SK-N-SH (cell line): ENCODE measurements around the gene SGCB.

Source experiments
- CTCF ChIP-seq: fragments of 200-600 bp; sonication (generic); IDR thresholded peaks from 2 replicates; pipeline ENCODE4 v1.6.1; 2017; ENCODE audit warnings: antibody characterized with exemption, mild to moderate bottlenecking, moderate library complexity
- ELF1 ChIP-seq: IDR thresholded peaks from 2 replicates; pipeline ENCODE4 v1.4.0; 2012
- EP300 ChIP-seq, 2 experiments: IDR thresholded peaks; 2 replicates each; pipeline versions ENCODE4 v1.4.0 to v1.6.1; 2012; ENCODE audit warnings: borderline replicate concordance in 1 of 2, low read depth in 1 of 2, low read length in 1 of 2
- FOXM1 ChIP-seq: IDR thresholded peaks from 2 replicates; pipeline ENCODE4 v1.4.0; 2012; ENCODE audit warnings: low read depth, mild to moderate bottlenecking
- GABPA ChIP-seq: IDR thresholded peaks from 2 replicates; pipeline ENCODE4 v1.4.0; 2012; ENCODE audit warnings: low read depth, mild to moderate bottlenecking
- MXI1 ChIP-seq: IDR thresholded peaks from 2 replicates; pipeline ENCODE4 v1.6.1; 2012; ENCODE audit warnings: mild to moderate bottlenecking, low read depth, low read length, improper control_type of control experiment
- RAD21 ChIP-seq: IDR thresholded peaks from 2 replicates; pipeline ENCODE4 v1.6.1; 2012; ENCODE audit warnings: mild to moderate bottlenecking, low read length
- RFX5 ChIP-seq: IDR thresholded peaks from 2 replicates; pipeline ENCODE4 v1.6.1; 2012; ENCODE audit warnings: mild to moderate bottlenecking, improper control_type of control experiment, low read length
- RXRA ChIP-seq: IDR thresholded peaks from 2 replicates; pipeline ENCODE4 v1.4.0; 2012; ENCODE audit warnings: low read depth, mild to moderate bottlenecking, borderline replicate concordance
- TAF1 ChIP-seq: IDR thresholded peaks from 2 replicates; pipeline ENCODE4 v1.6.1; 2012; ENCODE audit warnings: low read depth, mild to moderate bottlenecking, low read length, moderate library complexity, borderline replicate concordance
- TEAD4 ChIP-seq: IDR thresholded peaks from 2 replicates; pipeline ENCODE4 v1.4.0; 2012; ENCODE audit warnings: mild to moderate bottlenecking, borderline replicate concordance; ENCODE audit not compliant: insufficient read depth
- TF ChIP-seq, protein P1 (sequence below): IDR thresholded peaks from 2 replicates; pipeline ENCODE4 v1.6.1; 2012; ENCODE audit warnings: mild to moderate bottlenecking, low read depth, low read length, moderate library complexity
- TF ChIP-seq, protein P2 (sequence below): IDR thresholded peaks from 2 replicates; pipeline ENCODE4; 2012

DNA sequence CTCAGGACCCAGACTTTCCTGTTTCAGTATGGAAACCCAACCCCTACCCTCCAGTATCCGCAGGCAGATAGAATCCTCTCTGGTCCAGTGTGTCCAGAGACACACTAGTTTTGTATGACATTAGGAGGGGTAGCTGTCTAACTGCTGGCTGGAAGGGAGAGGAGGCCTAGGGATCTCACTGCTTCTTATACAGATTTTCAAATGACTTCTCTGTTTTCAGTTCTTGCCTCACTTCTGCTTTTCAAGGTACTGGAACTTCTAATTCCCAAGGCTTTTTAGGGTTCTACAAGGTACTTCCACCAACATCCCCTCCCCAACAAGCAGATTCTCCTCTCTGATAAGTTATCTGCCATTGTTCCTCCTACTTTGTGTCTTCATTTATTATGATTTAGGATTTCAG lies 6.1 kb downstream of the SGCB start:
- TF ChIP-seq ELF1 (no peak), EP300 (IDR thresholded peaks at IDR 0.05; ENCODE audit: borderline replicate concordance in 1 of 2, low read depth in 1 of 2, low read length in 1 of 2) (no peak), TEAD4 (no peak), CTCF (no peak), MXI1 (no peak), RAD21 (no peak), RXRA (no peak), FOXM1 (no peak), RFX5 (no peak), GABPA (no peak), TAF1 (no peak)
- TF ChIP-seq, protein P1, sequence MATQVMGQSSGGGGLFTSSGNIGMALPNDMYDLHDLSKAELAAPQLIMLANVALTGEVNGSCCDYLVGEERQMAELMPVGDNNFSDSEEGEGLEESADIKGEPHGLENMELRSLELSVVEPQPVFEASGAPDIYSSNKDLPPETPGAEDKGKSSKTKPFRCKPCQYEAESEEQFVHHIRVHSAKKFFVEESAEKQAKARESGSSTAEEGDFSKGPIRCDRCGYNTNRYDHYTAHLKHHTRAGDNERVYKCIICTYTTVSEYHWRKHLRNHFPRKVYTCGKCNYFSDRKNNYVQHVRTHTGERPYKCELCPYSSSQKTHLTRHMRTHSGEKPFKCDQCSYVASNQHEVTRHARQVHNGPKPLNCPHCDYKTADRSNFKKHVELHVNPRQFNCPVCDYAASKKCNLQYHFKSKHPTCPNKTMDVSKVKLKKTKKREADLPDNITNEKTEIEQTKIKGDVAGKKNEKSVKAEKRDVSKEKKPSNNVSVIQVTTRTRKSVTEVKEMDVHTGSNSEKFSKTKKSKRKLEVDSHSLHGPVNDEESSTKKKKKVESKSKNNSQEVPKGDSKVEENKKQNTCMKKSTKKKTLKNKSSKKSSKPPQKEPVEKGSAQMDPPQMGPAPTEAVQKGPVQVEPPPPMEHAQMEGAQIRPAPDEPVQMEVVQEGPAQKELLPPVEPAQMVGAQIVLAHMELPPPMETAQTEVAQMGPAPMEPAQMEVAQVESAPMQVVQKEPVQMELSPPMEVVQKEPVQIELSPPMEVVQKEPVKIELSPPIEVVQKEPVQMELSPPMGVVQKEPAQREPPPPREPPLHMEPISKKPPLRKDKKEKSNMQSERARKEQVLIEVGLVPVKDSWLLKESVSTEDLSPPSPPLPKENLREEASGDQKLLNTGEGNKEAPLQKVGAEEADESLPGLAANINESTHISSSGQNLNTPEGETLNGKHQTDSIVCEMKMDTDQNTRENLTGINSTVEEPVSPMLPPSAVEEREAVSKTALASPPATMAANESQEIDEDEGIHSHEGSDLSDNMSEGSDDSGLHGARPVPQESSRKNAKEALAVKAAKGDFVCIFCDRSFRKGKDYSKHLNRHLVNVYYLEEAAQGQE = no peak
- TF ChIP-seq, protein P2, sequence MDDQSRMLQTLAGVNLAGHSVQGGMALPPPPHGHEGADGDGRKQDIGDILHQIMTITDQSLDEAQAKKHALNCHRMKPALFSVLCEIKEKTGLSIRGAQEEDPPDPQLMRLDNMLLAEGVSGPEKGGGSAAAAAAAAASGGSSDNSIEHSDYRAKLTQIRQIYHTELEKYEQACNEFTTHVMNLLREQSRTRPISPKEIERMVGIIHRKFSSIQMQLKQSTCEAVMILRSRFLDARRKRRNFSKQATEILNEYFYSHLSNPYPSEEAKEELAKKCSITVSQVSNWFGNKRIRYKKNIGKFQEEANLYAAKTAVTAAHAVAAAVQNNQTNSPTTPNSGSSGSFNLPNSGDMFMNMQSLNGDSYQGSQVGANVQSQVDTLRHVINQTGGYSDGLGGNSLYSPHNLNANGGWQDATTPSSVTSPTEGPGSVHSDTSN = no peak
